ENCODE data around the gene DERA.

DERA gene

DNA sequence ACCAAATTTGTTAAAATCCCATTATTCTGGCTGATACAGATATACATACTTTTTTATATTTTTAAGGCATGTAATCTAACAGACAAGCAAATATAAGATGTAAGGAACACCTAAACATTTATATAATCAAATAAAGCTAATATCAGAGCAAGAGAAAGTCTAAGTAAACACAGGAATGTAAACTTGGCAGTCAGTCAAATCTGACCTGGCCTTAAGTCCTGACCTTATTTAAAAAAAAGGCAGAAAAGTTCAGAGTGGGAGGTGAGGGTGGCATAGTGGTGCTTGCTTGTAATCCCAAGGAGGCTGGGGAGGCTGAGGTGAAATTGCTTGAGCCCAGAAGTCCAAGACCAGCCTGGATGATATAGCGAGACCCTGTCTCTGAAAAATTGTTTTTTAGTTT is 152.6 kb downstream of the DERA start:
- H3K4me3 ChIP-seq (ENCODE audit: low read depth, low read length) = no peak overlapping the region

DNA sequence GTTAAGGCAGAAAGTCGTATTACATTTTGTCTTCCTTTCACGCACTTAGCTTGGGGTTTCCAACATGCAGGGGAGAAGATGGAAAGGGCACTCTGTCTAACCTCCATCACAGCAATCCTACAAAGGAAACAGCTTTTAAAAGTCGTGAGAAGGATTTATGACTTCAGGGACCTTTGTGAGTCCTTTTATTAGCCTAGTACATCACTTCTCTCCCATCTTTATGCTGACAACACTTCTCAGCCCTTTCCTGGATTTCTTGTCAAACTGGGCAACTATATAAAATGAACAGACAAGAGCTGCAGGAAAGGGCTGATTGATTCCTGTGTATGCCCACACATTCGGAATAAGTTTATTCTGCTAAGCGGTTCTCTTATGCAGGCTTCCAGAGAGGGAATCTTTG is 159.0 kb downstream of the DERA start:
- H3K4me3 ChIP-seq (ENCODE audit: low read depth, low read length) = no peak overlapping the region

DNA sequence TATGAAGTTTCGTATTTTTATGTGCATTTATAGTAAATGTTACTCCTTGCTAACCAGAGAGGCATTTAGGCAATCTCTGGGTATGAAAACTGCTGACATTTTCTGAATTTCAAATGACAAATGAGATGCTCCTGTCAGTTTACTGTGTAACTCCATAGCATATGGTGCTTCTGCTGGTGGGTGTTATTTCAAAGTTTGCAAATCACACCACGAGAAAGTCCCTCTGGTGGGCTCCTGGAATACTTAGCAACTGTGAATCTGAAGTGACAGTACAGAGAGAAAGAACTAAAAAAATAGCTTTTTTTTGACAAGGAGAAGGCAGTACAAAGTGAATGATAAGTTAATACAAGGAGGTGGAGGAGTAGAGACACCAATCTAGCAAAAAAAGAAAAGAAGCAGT is 161.5 kb downstream of the DERA start:
- H3K4me3 ChIP-seq (ENCODE audit: low read depth, low read length) = no peak overlapping the region

DNA sequence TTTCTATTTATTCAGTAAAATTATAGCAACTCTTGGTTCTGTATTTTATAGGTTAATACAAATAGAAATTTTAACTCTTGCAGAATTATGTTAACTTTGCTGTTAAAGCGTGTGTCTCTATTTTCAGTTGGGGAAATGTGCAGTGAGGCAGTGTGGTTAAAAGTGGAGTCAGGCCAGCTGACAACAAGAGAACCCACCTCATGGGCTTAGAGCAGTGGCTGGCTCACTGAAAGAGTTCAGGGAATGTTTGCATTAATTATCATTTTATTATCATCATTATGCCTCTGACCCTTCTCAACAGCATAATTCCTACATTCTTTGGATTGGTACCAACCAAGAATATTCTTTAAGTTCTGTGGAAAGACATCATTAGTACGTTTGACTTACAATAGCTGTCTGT is 163.8 kb downstream of the DERA start:
- no peak overlapping the region for H3K4me3 ChIP-seq (ENCODE audit: low read depth, low read length)

DNA sequence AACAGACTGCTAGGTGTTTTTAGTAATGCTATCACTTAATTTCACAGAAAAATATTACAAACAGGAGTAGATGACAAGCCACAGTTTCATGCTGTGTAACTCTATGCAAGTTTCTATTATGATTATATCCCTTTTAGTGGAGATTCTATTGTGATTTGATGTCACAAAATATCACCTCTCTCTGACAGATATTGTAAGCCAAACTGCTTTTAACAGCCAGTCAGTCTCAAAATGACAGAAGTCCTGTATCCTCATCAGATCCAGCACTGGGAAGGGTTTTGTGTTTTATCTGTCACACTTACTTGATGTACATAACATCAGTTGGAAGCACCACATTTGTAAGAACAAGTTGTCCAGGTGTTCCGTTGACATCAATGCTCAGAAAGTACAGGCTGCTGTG is 164.8 kb downstream of the DERA start:
- H3K4me3 ChIP-seq (ENCODE audit: low read depth, low read length) = no peak overlapping the region

DNA sequence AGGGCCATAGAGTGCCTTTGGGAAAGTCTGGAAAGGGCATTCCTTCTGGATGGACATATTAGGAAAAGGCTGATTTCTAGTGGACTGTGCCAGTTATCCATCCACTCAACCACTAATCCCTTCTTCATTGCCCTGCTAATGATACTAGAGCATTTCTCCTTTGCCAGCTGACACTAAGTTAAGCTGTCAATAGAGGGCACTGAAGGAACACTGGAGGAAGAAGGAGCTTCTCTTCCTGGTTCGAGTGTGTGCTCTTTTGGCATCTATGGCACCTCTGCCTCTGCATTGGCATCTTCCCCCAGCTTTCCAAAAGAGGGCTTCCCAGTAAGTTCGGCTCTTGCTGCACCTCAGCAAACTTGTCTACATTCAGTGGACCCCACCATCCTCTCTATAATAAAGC is 165.4 kb downstream of the DERA start:
- no peak overlapping the region for H3K4me3 ChIP-seq (ENCODE audit: low read depth, low read length)

DNA sequence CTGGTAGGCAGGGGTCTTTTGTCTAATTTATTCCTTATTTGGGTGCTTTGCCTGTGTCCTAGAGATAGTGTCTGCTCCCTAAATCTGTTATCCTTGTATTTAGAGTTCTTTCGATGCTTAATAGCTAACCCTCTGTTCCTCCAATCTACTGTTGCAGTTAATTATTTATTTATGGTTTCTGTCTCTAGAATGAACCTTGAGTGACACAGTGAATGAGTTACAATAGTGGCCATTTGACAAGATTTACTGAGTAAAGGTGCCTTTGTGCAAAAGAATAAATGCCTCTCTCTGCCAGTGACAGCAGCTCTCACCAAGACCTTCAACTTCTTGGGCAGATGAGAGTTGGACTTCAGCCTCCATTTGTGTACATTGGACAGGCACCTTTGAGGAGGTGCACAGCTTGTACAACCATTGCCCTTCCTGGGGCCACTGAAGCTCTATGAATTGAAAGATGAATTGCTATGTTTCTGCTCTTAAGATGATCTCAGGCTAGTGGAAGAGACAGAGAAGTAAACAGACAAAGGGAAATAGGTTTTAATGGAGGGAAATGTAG is 165.9 kb downstream of the DERA start:
- no peak overlapping the region for H3K4me3 ChIP-seq (ENCODE audit: low read depth, low read length)

DNA sequence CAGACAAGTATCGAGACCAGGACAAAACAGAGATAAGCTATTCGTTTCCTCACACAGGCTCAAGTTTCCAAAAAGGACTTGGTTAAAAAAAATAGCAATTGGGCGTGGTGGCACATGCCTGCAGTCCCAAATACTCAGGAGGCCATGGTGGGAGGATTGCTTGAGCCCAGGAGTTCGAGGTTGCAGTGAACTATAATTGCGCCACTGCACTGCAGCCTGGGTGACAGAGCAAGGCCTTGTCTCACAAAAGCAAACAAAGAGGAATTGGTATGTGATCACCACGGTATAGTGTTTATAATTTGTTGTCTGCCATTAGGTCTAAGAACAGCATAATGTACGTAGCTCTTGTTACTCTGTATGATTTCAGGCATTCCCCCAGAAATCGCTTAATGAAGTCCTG is 175.3 kb downstream of the DERA start:
- no peak overlapping the region for H3K4me3 ChIP-seq (ENCODE audit: low read depth, low read length)

DNA sequence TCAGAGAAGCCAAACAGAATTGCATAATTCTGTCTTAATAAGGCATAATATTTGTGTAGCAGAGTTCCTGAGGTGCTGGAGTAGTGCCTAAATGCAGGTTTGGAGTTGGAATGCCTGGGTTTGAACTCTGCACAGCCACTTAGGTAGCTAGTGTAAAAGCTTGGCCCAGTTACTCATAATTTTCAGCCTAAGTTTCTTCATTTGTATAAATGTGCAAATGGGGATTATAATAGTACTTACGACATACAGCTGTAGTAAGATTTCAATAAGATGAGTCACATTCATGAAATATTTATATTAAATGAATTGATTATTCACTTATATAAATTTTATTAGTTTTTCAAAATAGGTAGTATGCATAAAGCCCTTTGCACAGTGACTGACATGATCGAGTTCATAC is 175.8 kb downstream of the DERA start:
- no peak overlapping the region for H3K4me3 ChIP-seq (ENCODE audit: low read depth, low read length)
